ENCODE data around the gene TRIM31.

DNA sequence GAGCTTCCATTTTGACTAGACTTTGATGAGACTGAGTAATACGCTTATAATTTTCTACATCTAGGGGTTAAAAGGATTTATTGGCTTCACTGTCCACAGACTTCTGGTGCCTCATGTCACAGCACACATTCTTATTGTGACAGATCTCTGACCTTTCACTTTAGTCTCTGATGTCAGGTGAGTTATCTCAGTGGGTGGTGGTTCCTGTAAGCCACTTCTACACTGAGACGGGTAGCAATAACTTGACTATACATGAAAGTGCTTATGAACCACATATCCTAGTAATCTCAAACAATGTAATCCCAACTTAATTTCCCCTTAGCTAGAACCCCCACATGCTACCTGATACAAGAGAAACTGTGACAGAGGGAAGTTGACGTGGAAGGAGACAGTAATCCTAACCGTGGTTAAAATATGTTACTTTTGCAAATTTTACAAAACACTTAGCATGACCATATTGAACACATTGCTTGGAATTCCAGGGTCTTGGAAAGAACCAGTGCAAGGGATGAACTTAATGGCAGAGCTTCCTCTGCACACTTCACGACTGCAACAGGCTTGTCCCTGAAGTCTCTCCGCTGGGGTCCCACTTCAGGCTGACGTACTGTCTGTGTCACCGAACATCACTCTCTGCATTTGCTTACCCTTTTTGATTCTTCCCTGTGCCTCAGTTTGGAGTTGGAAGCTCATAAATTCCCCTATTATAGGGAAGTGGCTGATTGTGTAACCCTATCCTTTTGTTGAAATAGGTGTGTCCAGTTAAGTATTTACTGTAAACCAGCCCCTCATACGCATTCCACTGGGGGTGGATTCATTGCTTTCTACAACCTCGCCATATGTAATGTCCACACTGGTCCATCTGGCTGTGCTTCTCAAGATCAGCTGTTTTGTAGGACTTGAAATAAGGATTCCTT, 16.6 kb upstream of the TRIM31 start:
- TF ChIP-seq POLR2A (IDR thresholded peaks at IDR 0.05): no peak
- TF ChIP-seq, protein P1, sequence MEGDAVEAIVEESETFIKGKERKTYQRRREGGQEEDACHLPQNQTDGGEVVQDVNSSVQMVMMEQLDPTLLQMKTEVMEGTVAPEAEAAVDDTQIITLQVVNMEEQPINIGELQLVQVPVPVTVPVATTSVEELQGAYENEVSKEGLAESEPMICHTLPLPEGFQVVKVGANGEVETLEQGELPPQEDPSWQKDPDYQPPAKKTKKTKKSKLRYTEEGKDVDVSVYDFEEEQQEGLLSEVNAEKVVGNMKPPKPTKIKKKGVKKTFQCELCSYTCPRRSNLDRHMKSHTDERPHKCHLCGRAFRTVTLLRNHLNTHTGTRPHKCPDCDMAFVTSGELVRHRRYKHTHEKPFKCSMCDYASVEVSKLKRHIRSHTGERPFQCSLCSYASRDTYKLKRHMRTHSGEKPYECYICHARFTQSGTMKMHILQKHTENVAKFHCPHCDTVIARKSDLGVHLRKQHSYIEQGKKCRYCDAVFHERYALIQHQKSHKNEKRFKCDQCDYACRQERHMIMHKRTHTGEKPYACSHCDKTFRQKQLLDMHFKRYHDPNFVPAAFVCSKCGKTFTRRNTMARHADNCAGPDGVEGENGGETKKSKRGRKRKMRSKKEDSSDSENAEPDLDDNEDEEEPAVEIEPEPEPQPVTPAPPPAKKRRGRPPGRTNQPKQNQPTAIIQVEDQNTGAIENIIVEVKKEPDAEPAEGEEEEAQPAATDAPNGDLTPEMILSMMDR (IDR thresholded peaks at IDR 0.05): no peak
- no peak for TF ChIP-seq EP300 (IDR thresholded peaks at IDR 0.05)
